WERI-Rb-1 (cell line): ENCODE results near the gene EPHA2.

ENCODE experiments used
- DNase-seq: peaks from one replicate; pipeline ENCODE4 v3.0.0-alpha.2; 2020
- H3K27ac ChIP-seq: fragments of 250-450 bp; sonication (Bioruptor Pico); 2 replicates; pipeline ENCODE4 v1.5.1; 2020; ENCODE audit warnings: mild to moderate bottlenecking, moderate library complexity
- H3K27me3 ChIP-seq: fragments of 250-450 bp; sonication (Bioruptor Pico); 2 replicates; pipeline ENCODE4 v1.5.1; 2021; ENCODE audit warnings: mild to moderate bottlenecking, low read depth, moderate library complexity; ENCODE audit not compliant: insufficient read depth, severe bottlenecking
- H3K36me3 ChIP-seq: fragments of 250-450 bp; sonication (Bioruptor Pico); 2 replicates; pipeline ENCODE4 v1.5.1; 2020; ENCODE audit warnings: mild to moderate bottlenecking, moderate library complexity
- H3K4me3 ChIP-seq: 2 replicates; pipeline ENCODE4 v1.5.1; 2011; ENCODE audit warnings: low read depth, mild to moderate bottlenecking, control low read depth, low read length
- H3K9me3 ChIP-seq: fragments of 250-450 bp; sonication (Bioruptor Pico); 2 replicates; pipeline ENCODE4 v1.5.1; 2021; ENCODE audit warnings: mild to moderate bottlenecking, moderate library complexity; ENCODE audit not compliant: severe bottlenecking
- CTCF ChIP-seq: IDR thresholded peaks from 2 replicates; pipeline ENCODE4 v1.5.1; 2011; ENCODE audit warnings: low read depth, mild to moderate bottlenecking, control low read depth, inconsistent platforms, low read length

The EPHA2 gene

GRCh38 chr1:16092923-16093511, 62.9 kb downstream of the EPHA2 start:
- no peaks in the 10 kb centered on the region for H3K36me3 ChIP-seq
- no peak overlapping the region for H3K4me3 ChIP-seq
- no peaks in the 10 kb centered on the region for H3K27me3 ChIP-seq
- H3K27ac ChIP-seq: no peak overlapping the region
- no peak for TF ChIP-seq CTCF
- DNase-seq: no peak
- H3K9me3 ChIP-seq: no peaks in the 10 kb centered on the region

GRCh38 chr1:16092097-16092922, 63.6 kb downstream of the EPHA2 start:
- TF ChIP-seq CTCF: no peak
- DNase-seq: no peak
- H3K36me3 ChIP-seq: no peaks in the 10 kb centered on the region
- no peaks in the 10 kb centered on the region for H3K27me3 ChIP-seq
- no peaks in the 10 kb centered on the region for H3K9me3 ChIP-seq
- no peak overlapping the region for H3K4me3 ChIP-seq
- H3K27ac ChIP-seq: no peak overlapping the region

GRCh38 chr1:16091296-16091695, 64.6 kb downstream of the EPHA2 start:
- no peaks in the 10 kb centered on the region for H3K27me3 ChIP-seq
- no peak overlapping the region for H3K4me3 ChIP-seq
- no peak for TF ChIP-seq CTCF
- H3K36me3 ChIP-seq: no peaks in the 10 kb centered on the region
- DNase-seq: no peak
- H3K9me3 ChIP-seq: no peaks in the 10 kb centered on the region
- H3K27ac ChIP-seq: no peak overlapping the region

GRCh38 chr1:16090076-16090826, 65.6 kb downstream of the EPHA2 start:
- no peak for TF ChIP-seq CTCF
- no peaks in the 10 kb centered on the region for H3K36me3 ChIP-seq
- H3K27ac ChIP-seq: no peak overlapping the region
- H3K27me3 ChIP-seq: no peaks in the 10 kb centered on the region
- H3K9me3 ChIP-seq: no peaks in the 10 kb centered on the region
- H3K4me3 ChIP-seq: no peak overlapping the region
- DNase-seq: no peak

GRCh38 chr1:16088996-16089395, 66.9 kb downstream of the EPHA2 start:
- Histone ChIP-seq H3K4me3 (no peak overlapping the region), H3K36me3 (no peaks in the 10 kb centered on the region), H3K27ac (no peak overlapping the region), H3K9me3 (no peaks in the 10 kb centered on the region), H3K27me3 (no peaks in the 10 kb centered on the region)
- no peak for TF ChIP-seq CTCF
- no peak for DNase-seq
